IPS-20b (cell line): ENCODE data around the gene SYNCRIP.
"Not testable (repeated sequence)": the region's sequence is repeated elsewhere in the genome, so short reads cannot be mapped to it uniquely, and the experiment has no call there.

Experiments
- H3K27ac ChIP-seq: one replicate; pipeline ENCODE4 v1.5.1; 2013; ENCODE audit warnings: low read length
- H3K27me3 ChIP-seq: 2 replicates; pipeline ENCODE4 v1.6.1; 2013; ENCODE audit warnings: mild to moderate bottlenecking, low read length, inconsistent platforms; ENCODE audit not compliant: insufficient read depth
- H3K36me3 ChIP-seq: 2 replicates; pipeline ENCODE4 v1.6.1; 2013; ENCODE audit warnings: low read depth, mild to moderate bottlenecking, inconsistent platforms, low read length, moderate library complexity; ENCODE audit not compliant: insufficient read depth
- H3K4me1 ChIP-seq: 2 replicates; pipeline ENCODE4 v1.6.1; 2013; ENCODE audit warnings: mild to moderate bottlenecking, control low read depth, inconsistent platforms, low read length, moderate library complexity; ENCODE audit not compliant: insufficient read depth
- H3K4me3 ChIP-seq: 2 replicates; pipeline ENCODE4 v1.5.1; 2013; ENCODE audit warnings: mild to moderate bottlenecking, low read length, inconsistent platforms
- H3K9ac ChIP-seq: 2 replicates; pipeline ENCODE4 v1.6.1; 2013; ENCODE audit warnings: low read depth, mild to moderate bottlenecking, inconsistent platforms, low read length, moderate library complexity
- H3K9me3 ChIP-seq: 2 replicates; pipeline ENCODE4 v1.6.1; 2013; ENCODE audit warnings: mild to moderate bottlenecking, low read depth, low read length, inconsistent platforms; ENCODE audit not compliant: insufficient read depth

Gene SYNCRIP

GRCh38 chr6:85662251-85662650 lies 19.6 kb upstream of the SYNCRIP start:
- Histone ChIP-seq H3K9ac (no peak overlapping the region), H3K4me3 (no peak overlapping the region), H3K4me1 (no peaks in the 10 kb centered on the region), H3K9me3 (no peaks in the 10 kb centered on the region; the same call in 1 of the 2 replicates), H3K27me3 (no peaks in the 10 kb centered on the region), H3K27ac (no peak overlapping the region), H3K36me3 (no peaks in the 10 kb centered on the region)

- Histone ChIP-seq H3K4me3 (no peak overlapping the region), H3K9ac (no peak overlapping the region), H3K4me1 (no peaks in the 10 kb centered on the region), H3K36me3 (no peaks in the 10 kb centered on the region), H3K9me3 (no peaks in the 10 kb centered on the region; the same call in 1 of the 2 replicates), H3K27ac (no peak overlapping the region), H3K27me3 (no peaks in the 10 kb centered on the region)
Observed at GRCh38 chr6:85660181-85660611, 17.5 kb upstream of the SYNCRIP start.

GRCh38 chr6:85650606-85651005 lies 7.9 kb upstream of the SYNCRIP start:
- Histone ChIP-seq H3K27me3 (no peaks in the 10 kb centered on the region), H3K27ac (no peak overlapping the region), H3K4me3 (no peak overlapping the region), H3K36me3 (no peaks in the 10 kb centered on the region), H3K9me3 (no peaks in the 10 kb centered on the region), H3K9ac (no peak overlapping the region), H3K4me1 (no peaks in the 10 kb centered on the region)

DNA sequence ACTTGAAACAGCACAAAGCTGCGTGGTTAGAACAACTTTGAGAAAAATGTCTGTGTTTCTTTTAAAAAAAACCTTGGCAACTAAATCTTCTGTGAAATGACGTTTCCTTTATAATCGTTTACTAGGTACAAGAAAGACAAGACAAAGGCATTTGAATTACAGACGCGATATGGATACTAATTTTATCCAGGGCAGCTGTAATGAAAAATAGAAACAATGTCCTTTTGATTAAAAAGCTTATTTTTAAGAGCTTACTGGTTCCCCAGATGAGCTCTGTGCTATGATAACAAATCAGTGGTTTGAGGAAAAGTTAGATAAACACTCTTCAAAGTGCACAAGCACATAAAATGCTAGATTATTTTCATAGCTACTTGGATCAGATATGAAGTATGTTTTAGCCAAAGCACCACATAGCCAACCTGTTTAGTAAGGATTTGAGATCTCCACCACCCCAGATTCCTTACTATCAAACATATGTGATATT lies 1.6 kb upstream of the SYNCRIP start:
- peaks cover 26% of the 10 kb centered on the region for H3K36me3 ChIP-seq
- no peaks in the 10 kb centered on the region for H3K27me3 ChIP-seq
- H3K27ac ChIP-seq = peak overlapping the region; percentile 86
- H3K9me3 ChIP-seq = no peaks in the 10 kb centered on the region
- peaks cover 14% of the 10 kb centered on the region; the same call in 1 of the 2 replicates for H3K4me1 ChIP-seq
- H3K4me3 ChIP-seq = peak overlapping the region; percentile 87
- H3K9ac ChIP-seq = peak overlapping the region; percentile 97

DNA sequence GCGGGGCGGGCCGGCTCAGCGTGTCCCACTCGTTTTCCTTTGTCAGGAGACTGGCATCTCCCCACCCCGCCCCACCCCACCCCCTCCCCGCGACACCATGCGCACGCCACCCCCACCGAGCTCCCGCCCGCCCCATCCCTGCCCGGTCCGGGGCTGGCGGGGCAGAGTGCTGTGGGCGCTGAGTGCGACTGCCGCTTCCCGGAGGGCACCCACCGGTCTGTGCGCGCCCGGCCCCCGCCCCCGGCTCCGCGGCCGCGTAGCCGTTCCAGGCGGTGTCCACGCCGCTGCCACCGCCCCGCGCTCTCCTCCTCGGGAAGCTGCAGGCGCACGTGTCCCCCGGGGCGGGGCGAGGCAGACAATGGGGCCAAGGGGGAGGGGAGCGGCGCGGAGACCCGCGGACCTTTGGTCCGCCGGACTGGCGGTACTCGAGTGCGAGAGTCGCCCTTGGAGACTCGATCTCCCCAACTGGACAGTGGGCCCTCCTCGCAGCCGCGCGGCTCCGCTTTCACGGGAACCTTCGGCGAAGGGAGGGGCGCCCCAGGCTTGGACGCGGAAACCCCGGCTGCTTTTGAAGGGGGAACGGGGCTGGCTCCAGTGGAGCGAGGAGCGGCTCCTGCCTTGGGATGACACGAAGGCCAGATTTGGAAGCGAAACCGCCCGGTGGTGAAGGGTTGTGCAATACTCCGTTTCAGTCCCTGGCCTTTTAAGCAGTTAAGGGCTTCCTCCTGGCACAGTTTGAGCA lies 1.0 kb upstream of the SYNCRIP start:
- Histone ChIP-seq H3K27me3 (no peaks in the 10 kb centered on the region), H3K9me3 (no peaks in the 10 kb centered on the region), H3K27ac (peak overlapping the region; percentile 86), H3K9ac (peak overlapping the region; percentile 97), H3K36me3 (peaks cover 32% of the 10 kb centered on the region), H3K4me3 (peak overlapping the region; percentile 87), H3K4me1 (peaks cover 14% of the 10 kb centered on the region; the same call in 1 of the 2 replicates)

DNA sequence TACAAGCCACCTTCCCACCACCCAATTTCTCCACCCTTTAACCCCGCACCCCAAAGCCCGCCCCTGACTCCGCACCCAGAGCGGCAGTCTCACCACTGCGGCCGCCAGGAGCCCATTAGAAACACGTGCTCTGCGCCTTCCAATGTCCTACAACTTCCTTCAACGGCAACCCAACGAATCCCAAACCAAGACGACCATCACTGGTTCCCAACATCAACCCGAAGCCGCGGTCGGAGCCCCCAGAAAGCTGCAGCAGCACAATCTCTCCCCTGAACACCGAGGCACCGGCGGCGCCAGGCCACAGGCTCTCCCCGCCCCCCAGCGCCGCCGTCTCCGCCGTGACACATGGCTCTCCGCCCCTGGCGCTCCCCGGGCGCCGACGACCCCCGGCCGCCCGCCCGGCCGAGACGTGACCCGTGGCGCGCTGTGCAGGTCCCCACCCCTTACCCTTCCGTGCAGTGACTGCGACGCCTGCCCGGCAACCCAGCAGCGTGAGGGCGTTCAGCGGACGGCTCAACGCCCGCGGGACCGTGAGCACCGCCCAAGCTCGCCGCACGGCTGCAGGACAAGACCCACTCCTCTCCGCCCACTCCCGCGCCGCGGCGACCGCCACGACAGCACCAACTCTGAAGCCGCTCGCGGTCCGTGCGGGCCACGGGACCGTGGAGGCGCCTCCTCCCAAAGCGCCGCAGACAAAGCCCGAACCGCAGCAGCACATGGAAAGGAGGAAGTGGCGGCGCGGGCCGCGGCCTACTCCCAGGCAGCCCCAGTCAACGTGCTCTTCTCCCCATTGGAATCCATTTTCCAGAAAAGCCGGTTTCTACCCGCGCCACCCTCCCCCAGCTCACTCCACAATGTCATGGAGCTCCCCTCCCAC lies 551 bp downstream of the SYNCRIP start:
- Histone ChIP-seq H3K27me3 (no peaks in the 10 kb centered on the region), H3K4me3 (peak overlapping the region; percentile 86), H3K9me3 (no peaks in the 10 kb centered on the region), H3K27ac (peak overlapping the region; percentile 96), H3K4me1 (peaks cover 14% of the 10 kb centered on the region; the same call in 1 of the 2 replicates), H3K9ac (peak overlapping the region; percentile 100), H3K36me3 (peaks cover 48% of the 10 kb centered on the region)

DNA sequence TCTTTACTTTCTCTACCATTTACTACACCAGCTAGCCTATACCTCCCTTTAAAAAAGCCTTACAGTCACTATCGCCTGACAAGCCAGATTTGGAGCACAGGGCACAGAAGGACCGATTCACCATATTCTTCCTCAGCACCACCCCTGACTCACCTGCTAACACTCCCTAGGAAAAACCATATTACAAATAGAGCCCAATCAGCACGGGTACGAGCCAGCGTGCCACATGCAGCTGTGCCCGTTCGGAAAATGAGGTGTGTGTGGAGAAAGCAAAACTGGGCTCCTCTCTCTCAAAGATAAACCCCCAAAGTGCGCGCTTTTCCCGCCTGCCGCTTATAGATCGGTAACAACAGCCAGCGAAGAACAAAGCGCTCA lies 1.2 kb downstream of the SYNCRIP start:
- peaks cover 14% of the 10 kb centered on the region; the same call in 1 of the 2 replicates for H3K4me1 ChIP-seq
- H3K9me3 ChIP-seq = no peaks in the 10 kb centered on the region
- H3K27me3 ChIP-seq = no peaks in the 10 kb centered on the region
- H3K36me3 ChIP-seq = peaks cover 54% of the 10 kb centered on the region
- peak overlapping the region; percentile 86 for H3K4me3 ChIP-seq
- H3K9ac ChIP-seq = peak overlapping the region; percentile 100
- H3K27ac ChIP-seq = peak overlapping the region; percentile 96

GRCh38 chr6:85640821-85641220 lies 1.9 kb downstream of the SYNCRIP start:
- no peak overlapping the region for H3K27ac ChIP-seq
- peaks cover 61% of the 10 kb centered on the region for H3K36me3 ChIP-seq
- peaks cover 14% of the 10 kb centered on the region; the same call in 1 of the 2 replicates for H3K4me1 ChIP-seq
- H3K27me3 ChIP-seq = no peaks in the 10 kb centered on the region
- peak overlapping the region; percentile 100 for H3K9ac ChIP-seq
- peak overlapping the region; percentile 86 for H3K4me3 ChIP-seq
- no peaks in the 10 kb centered on the region for H3K9me3 ChIP-seq

DNA sequence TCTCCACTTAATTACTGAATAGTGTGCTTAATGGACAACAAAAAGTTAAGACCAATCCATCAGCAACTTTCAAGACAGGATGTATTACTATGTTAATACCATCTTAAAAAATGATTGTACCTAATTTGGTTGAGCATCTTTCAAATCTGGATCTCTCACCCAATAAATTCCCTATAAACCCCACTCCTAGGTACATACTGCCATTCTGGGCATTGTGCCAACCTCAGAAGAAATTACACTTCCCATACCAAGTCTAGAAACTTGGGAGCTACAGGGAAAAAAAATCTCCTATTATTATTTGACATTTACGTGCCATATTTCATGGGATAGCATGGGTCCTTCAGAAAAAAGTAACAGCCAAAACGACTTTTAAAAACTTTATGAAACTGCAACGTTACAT lies 5.1 kb downstream of the SYNCRIP start:
- Histone ChIP-seq H3K27me3 (no peaks in the 10 kb centered on the region), H3K9me3 (no peaks in the 10 kb centered on the region), H3K9ac (no peak overlapping the region), H3K27ac (no peak overlapping the region), H3K4me3 (no peak overlapping the region), H3K4me1 (peaks cover 9% of the 10 kb centered on the region; the same call in 1 of the 2 replicates), H3K36me3 (peaks cover 91% of the 10 kb centered on the region)

DNA sequence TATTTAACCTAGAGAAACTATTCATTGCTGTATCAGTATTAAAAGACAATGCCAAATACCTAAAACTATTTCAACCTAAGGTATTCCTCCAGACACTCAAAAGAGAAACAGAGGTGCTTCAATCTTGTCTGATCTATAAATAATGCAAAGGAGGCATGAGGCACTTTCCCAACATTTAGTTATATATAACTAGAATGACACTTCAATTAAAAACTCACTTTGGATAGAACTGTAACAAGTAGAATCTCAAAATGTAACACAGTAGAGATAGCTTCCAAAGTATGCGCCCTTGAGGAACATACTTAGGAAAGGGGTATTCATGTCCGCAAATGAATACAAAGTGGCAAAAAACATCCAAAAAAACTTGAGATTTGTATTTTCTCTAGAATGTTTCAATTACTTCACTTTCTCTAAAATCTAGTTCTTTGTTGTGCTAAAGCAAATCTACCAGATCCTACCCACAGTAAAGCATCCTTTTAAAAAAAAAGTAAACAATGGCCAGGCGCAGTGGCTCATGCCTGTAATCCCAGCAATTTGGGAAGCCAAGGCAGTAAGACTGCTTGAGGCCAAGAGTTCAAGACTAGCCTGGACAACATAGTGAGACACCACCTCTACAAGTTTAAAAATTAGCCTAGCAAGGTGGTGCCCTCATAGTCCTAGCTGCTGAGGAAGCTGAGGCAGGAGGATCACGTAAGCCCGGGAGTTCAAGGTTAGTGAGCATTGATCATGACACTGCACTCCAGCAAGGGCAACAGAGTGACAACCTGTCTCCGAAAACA lies 10.3 kb downstream of the SYNCRIP start:
- peaks cover 94% of the 10 kb centered on the region for H3K36me3 ChIP-seq
- H3K27ac ChIP-seq = no peak overlapping the region
- H3K9ac ChIP-seq = no peak overlapping the region
- no peak overlapping the region for H3K4me3 ChIP-seq
- H3K4me1 ChIP-seq = no peaks in the 10 kb centered on the region
- H3K27me3 ChIP-seq = no peaks in the 10 kb centered on the region
- no peaks in the 10 kb centered on the region for H3K9me3 ChIP-seq

DNA sequence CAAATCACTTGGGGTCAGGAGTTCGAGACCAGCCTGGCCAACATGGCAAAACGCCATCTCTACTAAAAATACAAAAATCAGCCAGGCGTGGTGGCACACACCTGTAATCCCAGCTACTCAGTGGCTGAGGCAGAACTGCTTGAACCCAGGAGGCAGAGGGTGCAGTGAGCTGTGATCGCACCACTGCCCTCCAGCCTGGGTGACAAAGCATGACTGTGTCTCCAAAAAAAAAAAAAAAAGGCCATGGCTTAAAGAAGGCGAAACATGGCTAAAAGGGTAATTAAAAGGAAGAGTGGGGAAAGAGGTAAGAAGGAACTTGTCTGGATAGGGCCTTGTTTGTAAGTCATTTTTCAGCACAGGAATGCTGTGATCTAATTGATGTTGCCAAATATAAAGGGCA lies 11.6 kb downstream of the SYNCRIP start:
- not testable (repeated sequence) for H3K9me3 ChIP-seq, H3K4me1 ChIP-seq, H3K4me3 ChIP-seq, H3K27ac ChIP-seq, H3K27me3 ChIP-seq, H3K9ac ChIP-seq
- peaks cover 94% of the 10 kb centered on the region for H3K36me3 ChIP-seq
